NT2/D1 (cell line): Measurements from ENCODE around the gene DYSF.

Experiments
- SUZ12 ChIP-seq: IDR thresholded peaks from 2 replicates; pipeline ENCODE4 v1.6.1; 2011; ENCODE audit not compliant: insufficient read length, insufficient read depth; ENCODE audit errors: extremely low read depth
- YY1 ChIP-seq: IDR thresholded peaks from 2 replicates; pipeline ENCODE4 v1.6.1; 2011; ENCODE audit not compliant: insufficient read length, insufficient read depth
- ZNF274 ChIP-seq: IDR thresholded peaks from 2 replicates; pipeline ENCODE4 v1.6.1; 2011; ENCODE audit warnings: mild to moderate bottlenecking, low read depth, low read length

GRCh38 chr2:71658771-71659170 lies 205.4 kb downstream of the DYSF start:
- TF ChIP-seq ZNF274 (no peak), YY1 (no peak), SUZ12 (no peak)
